GM10847 (cell line): Measurements from ENCODE around the gene PNKD.

Experiments used
- POLR2A ChIP-seq: IDR thresholded peaks from 2 replicates; pipeline ENCODE4 v1.6.1; 2011; ENCODE audit not compliant: insufficient read length; ENCODE audit errors: extremely low read depth

Gene PNKD

GRCh38 chr2:218395456-218395825 is 125.1 kb downstream of the PNKD start:
- no peak for TF ChIP-seq POLR2A

GRCh38 chr2:218395826-218396687 is 125.7 kb downstream of the PNKD start:
- no peak for TF ChIP-seq POLR2A
